ENCODE measurements around the gene RAB11FIP2.
"Not testable (repeated sequence)": the region's sequence is repeated elsewhere in the genome, so short reads cannot be mapped to it uniquely, and the experiment has no call there.

The RAB11FIP2 gene

GRCh38 chr10:118046395-118047156 is at the start of gene RAB11FIP2:
Gene RAB11FIP2, minus strand, starts transcription at chr10:118046941. Its CDS starts 778 bp downstream, at chr10:118046163.
- DNase-seq (ENCODE audit: low read depth, low spot score): peak; percentile 89

- DNase-seq (ENCODE audit: low read depth, low spot score): no peak
Observed at GRCh38 chr10:118096022-118096421, 49.3 kb upstream of the RAB11FIP2 start.

GRCh38 chr10:118092209-118092608 is 45.5 kb upstream of the RAB11FIP2 start:
- no peak for DNase-seq (ENCODE audit: low read depth, low spot score)

GRCh38 chr10:118080817-118081216 is 34.1 kb upstream of the RAB11FIP2 start:
- DNase-seq (ENCODE audit: low read depth, low spot score): no peak

GRCh38 chr10:118076705-118077104 is 30.0 kb upstream of the RAB11FIP2 start:
- no peak for DNase-seq (ENCODE audit: low read depth, low spot score)

GRCh38 chr10:118072840-118073239 is 26.1 kb upstream of the RAB11FIP2 start:
- DNase-seq (ENCODE audit: low read depth, low spot score): no peak

GRCh38 chr10:118067389-118067788 is 20.6 kb upstream of the RAB11FIP2 start:
- not testable (repeated sequence) for DNase-seq (ENCODE audit: low read depth, low spot score)

- DNase-seq (ENCODE audit: low read depth, low spot score): no peak
Observed at GRCh38 chr10:118062798-118063238, 16.1 kb upstream of the RAB11FIP2 start.

GRCh38 chr10:118058371-118058770 is 11.6 kb upstream of the RAB11FIP2 start:
- no peak for DNase-seq (ENCODE audit: low read depth, low spot score)

GRCh38 chr10:118057361-118057760 is 10.6 kb upstream of the RAB11FIP2 start:
- DNase-seq (ENCODE audit: low read depth, low spot score): no peak

GRCh38 chr10:118054383-118054782 is 7.6 kb upstream of the RAB11FIP2 start:
- DNase-seq (ENCODE audit: low read depth, low spot score): no peak

- DNase-seq (ENCODE audit: low read depth, low spot score): no peak
Observed at GRCh38 chr10:118052816-118053215, 6.1 kb upstream of the RAB11FIP2 start.

- no peak for DNase-seq (ENCODE audit: low read depth, low spot score)
Observed at GRCh38 chr10:118047880-118048279, 1.1 kb upstream of the RAB11FIP2 start.

- DNase-seq (ENCODE audit: low read depth, low spot score): no peak
Observed at GRCh38 chr10:118047157-118047719, 497 bp upstream of the RAB11FIP2 start.

GRCh38 chr10:118045837-118046394 is 825 bp downstream of the RAB11FIP2 start:
- peak; percentile 0 for DNase-seq (ENCODE audit: low read depth, low spot score)

GRCh38 chr10:118045158-118045836 is 1.4 kb downstream of the RAB11FIP2 start:
- DNase-seq (ENCODE audit: low read depth, low spot score): no peak

GRCh38 chr10:118042827-118043242 is 3.9 kb downstream of the RAB11FIP2 start:
- no peak for DNase-seq (ENCODE audit: low read depth, low spot score)

- no peak for DNase-seq (ENCODE audit: low read depth, low spot score)
Observed at GRCh38 chr10:118042336-118042735, 4.4 kb downstream of the RAB11FIP2 start.

- no peak for DNase-seq (ENCODE audit: low read depth, low spot score)
Observed at GRCh38 chr10:118041316-118041715, 5.4 kb downstream of the RAB11FIP2 start.

GRCh38 chr10:118036281-118036875 is 10.4 kb downstream of the RAB11FIP2 start:
- DNase-seq (ENCODE audit: low read depth, low spot score): no peak

GRCh38 chr10:118035354-118036005 is 11.3 kb downstream of the RAB11FIP2 start:
- no peak for DNase-seq (ENCODE audit: low read depth, low spot score)
